HG03108 (cell line): Measurements from ENCODE around the gene C1QA.

Experiments
- ATAC-seq: cut with Tn5 transposase; IDR thresholded peaks from one replicate; pipeline ENCODE4 v1.9.1; 2021; ENCODE audit warnings: moderate library complexity; ENCODE audit not compliant: unreplicated experiment

C1QA gene, protein sequence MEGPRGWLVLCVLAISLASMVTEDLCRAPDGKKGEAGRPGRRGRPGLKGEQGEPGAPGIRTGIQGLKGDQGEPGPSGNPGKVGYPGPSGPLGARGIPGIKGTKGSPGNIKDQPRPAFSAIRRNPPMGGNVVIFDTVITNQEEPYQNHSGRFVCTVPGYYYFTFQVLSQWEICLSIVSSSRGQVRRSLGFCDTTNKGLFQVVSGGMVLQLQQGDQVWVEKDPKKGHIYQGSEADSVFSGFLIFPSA

DNA sequence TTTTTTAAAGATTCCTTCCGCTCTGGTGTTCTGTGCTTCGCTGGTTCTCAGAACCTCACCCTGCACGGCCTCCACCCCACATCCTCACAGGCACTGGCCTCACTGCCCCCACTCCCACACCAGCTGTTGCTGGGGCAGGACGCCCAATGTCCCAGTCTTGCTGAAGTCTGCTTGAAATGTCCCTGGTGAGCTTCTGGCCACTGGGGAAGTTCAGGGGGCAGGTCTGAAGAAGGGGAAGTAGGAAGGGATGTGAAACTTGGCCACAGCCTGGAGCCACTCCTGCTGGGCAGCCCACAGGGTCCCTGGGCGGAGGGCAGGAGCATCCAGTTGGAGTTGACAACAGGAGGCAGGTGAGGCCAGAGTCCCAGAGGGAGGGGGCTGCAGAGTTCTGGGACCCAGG lies at the start of gene C1QA:
TSS of gene C1QA (plus strand) at position 276 of the 400 bp plus-strand sequence. CDS start 989 bp downstream, outside the sequence.
- ATAC-seq = no peak

DNA sequence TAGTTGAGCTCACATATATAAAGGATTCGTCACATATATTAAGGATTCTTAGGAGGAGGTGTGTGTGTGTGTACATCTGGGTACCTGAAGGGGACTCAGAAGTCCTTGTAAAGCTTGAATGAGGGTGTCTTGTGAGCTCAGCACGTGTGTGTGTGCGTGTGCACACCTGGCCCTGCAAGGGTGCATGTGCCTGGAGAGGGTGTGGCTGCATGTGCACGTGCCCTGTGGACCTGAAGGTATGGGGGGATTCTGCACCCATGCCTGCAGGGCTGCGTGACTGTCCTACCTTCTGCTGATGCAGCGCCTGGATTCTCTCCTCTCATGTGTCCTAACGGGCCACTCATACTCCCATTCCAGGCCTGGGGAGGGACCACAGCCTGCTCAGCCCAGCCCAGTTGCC lies 49.2 kb upstream of the C1QA start:
- no peak for ATAC-seq

DNA sequence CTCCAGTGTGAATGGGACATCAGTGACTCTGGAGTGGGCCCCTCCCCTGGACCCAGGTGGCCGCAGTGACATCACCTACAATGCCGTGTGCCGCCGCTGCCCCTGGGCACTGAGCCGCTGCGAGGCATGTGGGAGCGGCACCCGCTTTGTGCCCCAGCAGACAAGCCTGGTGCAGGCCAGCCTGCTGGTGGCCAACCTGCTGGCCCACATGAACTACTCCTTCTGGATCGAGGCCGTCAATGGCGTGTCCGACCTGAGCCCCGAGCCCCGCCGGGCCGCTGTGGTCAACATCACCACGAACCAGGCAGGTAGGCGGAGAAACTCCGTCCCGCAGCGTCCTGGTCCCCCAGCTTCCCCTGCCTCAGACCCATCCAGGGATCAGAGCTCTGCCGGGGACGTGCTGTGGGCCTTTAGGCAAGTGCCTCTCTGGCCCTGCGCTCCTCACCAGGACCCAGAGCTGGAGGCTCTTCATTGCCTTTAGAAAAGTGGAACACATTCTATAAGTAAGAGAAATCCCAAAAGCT lies 47.5 kb upstream of the C1QA start:
- no peak for ATAC-seq

DNA sequence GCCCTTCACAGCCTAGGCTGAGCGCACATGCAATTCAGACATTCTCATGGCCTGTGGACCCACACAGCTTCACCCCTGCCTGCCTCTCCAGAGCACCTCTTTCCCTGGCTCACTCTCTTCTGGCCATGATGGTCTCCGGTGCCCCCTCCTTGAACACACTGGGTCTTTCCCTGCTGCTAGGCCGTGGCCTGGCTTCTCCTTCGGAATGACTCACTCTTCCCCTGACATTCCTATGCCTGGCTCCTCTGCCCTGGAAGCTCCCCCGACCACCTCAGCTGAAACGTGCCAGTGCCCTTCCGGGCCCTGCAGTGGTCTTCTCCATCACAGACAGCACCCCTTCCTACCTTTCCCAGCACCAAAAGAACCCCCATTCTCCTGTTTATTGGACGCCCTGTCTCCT lies 44.9 kb upstream of the C1QA start:
- ATAC-seq = no peak

- no peak for ATAC-seq
These were observed 44.4 kb upstream of the C1QA start for GRCh38 chr1:22592051-22592450.

- ATAC-seq = no peak
These were observed 43.3 kb upstream of the C1QA start for GRCh38 chr1:22592919-22593790.

DNA sequence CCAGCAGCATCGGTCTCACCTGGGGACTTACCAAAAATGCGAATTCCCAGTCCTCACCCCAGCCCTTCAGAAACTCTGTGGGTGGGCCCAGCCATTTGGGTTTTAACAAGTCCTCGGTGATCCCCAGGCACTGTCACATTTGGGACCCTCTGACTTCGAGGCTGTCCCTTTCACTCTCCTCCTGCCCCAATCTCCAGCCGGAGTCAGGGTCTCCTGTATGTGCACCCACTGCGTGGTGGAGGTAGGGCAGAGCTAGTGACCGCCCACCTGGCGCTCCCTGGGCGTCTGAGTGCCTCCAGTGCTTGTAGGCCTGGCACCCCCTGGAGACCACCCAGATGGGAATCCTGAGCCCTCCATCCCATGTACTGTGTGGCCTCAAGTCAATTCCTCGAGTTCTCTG lies 42.0 kb upstream of the C1QA start:
- no peak for ATAC-seq

DNA sequence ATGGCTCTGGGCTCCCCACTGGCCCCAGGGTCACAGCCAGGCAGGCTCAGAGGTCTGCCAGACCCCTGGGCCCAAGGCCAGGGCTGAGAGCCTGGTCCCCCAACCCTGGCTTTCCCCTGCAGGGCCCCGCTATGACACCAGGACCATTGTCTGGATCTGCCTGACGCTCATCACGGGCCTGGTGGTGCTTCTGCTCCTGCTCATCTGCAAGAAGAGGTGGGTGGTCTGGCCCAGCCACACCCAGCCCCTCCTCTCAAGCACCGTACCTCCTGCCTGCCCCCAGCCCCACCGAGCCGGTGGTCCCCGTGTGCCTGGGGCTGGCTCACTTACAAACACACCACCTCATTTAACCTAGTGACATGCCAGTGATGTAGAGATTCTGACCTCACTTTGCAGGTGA lies 41.3 kb upstream of the C1QA start:
- no peak for ATAC-seq

GRCh38 chr1:22597301-22597965 lies 39.0 kb upstream of the C1QA start:
- no peak for ATAC-seq

GRCh38 chr1:22597996-22598395 lies 38.4 kb upstream of the C1QA start:
- no peak for ATAC-seq

DNA sequence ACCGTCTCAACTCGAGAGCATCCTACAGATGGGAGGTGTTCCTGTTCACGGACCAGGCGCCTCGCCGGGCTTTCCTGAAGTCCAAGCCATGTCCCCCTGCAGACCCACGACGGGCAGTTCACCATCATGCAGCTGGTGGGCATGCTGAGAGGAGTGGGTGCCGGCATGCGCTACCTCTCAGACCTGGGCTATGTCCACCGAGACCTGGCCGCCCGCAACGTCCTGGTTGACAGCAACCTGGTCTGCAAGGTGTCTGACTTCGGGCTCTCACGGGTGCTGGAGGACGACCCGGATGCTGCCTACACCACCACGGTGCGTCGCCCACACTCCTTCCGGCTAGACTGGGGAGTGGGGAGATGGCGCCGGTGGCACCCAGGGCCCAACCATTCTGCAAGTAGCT lies 37.7 kb upstream of the C1QA start:
- no peak for ATAC-seq

- no peak for ATAC-seq
These were observed 36.2 kb upstream of the C1QA start for GRCh38 chr1:22600071-22600816.

- no peak for ATAC-seq
These were observed 35.4 kb upstream of the C1QA start for GRCh38 chr1:22600817-22601605.

DNA sequence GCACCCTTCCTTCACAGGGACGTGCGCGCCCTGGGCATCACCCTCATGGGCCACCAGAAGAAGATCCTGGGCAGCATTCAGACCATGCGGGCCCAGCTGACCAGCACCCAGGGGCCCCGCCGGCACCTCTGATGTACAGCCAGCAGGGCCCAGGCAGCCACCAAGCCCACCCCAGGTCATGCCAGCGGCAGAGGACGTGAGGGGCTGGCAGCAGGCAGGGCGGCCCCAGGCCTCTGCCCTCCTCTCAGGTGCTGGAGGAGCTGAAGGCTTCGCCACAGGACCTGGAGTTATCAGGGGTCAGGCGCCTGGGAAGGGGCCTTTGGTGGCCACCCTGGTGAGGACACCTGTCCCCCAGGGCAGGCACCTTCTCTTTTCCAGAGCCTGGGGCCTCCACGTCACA lies 34.8 kb upstream of the C1QA start:
- no peak for ATAC-seq

GRCh38 chr1:22602060-22602740 lies 34.2 kb upstream of the C1QA start:
- no peak for ATAC-seq

- ATAC-seq = no peak
These were observed 30.3 kb upstream of the C1QA start for GRCh38 chr1:22606161-22606560.

- no peak for ATAC-seq
These were observed 29.3 kb upstream of the C1QA start for GRCh38 chr1:22607154-22607553.

- no peak for ATAC-seq
These were observed 28.1 kb upstream of the C1QA start for GRCh38 chr1:22608361-22608760.

GRCh38 chr1:22609291-22609690 lies 27.1 kb upstream of the C1QA start:
- ATAC-seq = no peak

- ATAC-seq = no peak
These were observed 24.9 kb upstream of the C1QA start for GRCh38 chr1:22611530-22611947.
